ENCODE measurements around the gene KEL.
A peak's percentile ranks its signal among the peaks of the same experiment; 100 is the strongest.
"Not testable (repeated sequence)": the region's sequence is repeated elsewhere in the genome, so short reads cannot be mapped to it uniquely, and the experiment has no call there.

KEL gene

GRCh38 chr7:142961973-142962926 lies at the start of gene KEL:
Gene KEL, minus strand, starts transcription at chr7:142962363. Its CDS starts 157 bp downstream, at chr7:142962206.
- DNase-seq (ENCODE audit: low read depth in 2 of 2): no peak

GRCh38 chr7:143008007-143008901 lies 46.1 kb upstream of the KEL start:
- peak; percentile 56 to 73 for DNase-seq (ENCODE audit: low read depth in 2 of 2)

DNA sequence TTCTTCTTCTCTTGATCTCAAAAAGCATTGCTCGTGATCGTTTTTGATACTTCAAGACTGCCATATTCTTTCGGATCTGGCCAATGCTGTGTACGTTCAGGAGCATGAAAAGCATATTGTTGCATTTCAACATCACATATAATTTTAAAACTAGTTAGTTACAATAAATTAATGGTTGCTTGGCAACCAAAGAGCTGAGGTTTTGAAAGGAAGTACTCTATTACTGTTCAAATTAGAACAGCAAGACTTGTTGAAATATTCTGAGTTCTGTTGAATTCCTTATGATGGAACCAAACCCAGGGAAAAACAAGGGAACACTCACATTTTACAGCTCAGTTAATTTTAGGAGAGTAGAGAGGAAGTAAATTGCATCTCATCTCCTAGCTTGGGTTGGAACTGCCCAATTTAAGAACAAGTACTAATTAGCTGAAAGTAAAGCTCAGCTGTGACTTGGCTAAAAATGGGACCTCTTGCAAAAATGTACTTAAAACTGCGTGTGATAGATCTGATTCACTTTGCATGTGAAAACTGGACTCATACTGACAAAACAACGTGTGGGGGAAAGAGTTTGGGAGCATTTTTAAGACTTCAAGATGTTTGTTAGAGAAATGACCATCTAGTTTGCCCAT lies 43.6 kb upstream of the KEL start:
- no peak for DNase-seq (ENCODE audit: low read depth in 2 of 2)

- DNase-seq (ENCODE audit: low read depth in 2 of 2): peak; percentile 2 to 14
Measured at GRCh38 chr7:143003393-143004051, 41.4 kb upstream of the KEL start.

DNA sequence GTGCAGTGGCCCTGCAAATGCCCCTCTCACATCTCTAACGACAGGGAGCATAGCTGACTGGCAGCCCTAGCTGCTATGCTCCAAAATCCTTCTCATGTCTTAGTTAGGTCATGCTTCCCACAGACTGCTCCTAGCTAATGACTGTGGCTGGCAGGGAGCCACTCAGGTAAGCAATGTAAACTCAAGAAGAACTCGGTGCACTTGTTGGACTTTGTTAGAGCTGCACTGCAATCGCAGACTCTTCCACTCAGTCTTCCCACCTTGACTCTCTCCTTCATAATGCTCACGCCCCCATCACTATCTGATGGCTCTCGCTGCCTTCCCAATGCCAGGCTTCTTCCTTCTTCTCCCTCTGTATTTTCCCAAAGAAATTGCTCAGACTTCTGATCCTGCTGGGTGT lies 40.7 kb upstream of the KEL start:
- DNase-seq (ENCODE audit: low read depth in 2 of 2): no peak

GRCh38 chr7:143002106-143002505 lies 39.9 kb upstream of the KEL start:
- DNase-seq (ENCODE audit: low read depth in 2 of 2): no peak

DNA sequence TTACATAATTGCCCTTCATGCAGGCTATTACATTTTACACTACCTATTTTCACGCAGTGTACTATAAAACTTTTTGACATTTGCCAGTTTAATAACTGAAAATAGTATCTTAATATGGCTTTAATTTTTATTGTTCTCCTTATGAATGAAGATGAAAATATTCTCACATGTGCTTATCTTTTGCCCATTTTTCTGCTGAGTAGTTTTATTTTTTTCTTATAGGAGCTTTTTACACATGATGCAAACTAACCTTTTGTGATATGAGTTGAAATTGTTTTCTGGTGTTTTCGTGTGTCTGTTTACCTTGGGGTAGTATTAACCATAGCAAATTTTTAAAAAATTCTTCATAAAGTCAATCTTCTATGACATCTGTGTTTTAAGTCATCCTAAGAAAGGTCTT lies 38.5 kb upstream of the KEL start:
- DNase-seq (ENCODE audit: low read depth in 2 of 2): no peak

GRCh38 chr7:142999793-143000192 lies 37.6 kb upstream of the KEL start:
- no peak for DNase-seq (ENCODE audit: low read depth in 2 of 2)

- DNase-seq (ENCODE audit: low read depth in 2 of 2): no peak
Measured at GRCh38 chr7:142998966-142999365, 36.8 kb upstream of the KEL start.

DNA sequence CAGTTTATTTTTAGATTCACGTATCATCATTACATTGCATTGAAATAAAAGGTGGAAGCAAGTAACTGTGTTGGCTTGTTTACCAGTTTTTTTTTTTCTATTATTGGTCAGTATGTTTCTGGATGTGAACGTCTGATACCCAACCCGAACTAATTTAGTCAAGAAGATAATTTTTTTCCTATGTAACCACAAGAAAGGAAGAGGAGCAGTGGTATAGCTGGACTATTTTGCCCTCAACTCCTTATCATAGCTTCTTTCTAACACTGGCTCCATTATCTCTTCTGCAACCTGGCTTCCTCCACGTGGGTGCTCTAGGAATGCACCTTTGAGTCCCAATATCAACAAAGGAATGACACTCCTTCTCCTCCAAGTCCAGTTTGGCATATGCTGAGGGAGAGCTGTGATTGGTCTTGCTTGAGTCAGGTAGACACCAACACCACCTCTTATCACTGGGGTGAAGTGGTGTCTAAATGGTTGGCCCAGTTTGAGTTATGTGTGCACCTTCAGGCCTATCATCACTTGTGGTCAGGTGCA lies 35.4 kb upstream of the KEL start:
- no peak for DNase-seq (ENCODE audit: low read depth in 2 of 2)

GRCh38 chr7:142992427-142992826 lies 30.3 kb upstream of the KEL start:
- DNase-seq (ENCODE audit: low read depth in 2 of 2): no peak

DNA sequence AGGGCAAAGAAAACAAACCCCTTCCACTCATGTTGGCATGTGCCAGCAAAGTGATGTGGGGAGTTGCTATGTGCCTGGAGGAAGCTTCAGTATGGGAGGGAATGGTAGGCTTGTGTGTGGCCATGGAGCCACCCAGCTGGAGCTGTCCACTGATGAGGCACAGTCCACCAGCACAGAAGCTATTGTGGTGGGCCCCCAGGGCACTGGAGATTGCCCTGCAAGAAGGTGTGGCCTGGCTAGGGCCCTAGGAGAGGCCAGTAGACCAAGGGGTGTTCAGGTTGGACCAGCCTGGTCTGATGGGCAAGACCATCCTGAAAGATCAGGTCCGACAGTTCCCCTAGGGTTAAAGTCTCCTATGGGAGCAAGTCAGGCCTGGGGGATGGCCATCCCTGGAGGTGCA lies 22.1 kb upstream of the KEL start:
- no peak for DNase-seq (ENCODE audit: low read depth in 2 of 2)

DNA sequence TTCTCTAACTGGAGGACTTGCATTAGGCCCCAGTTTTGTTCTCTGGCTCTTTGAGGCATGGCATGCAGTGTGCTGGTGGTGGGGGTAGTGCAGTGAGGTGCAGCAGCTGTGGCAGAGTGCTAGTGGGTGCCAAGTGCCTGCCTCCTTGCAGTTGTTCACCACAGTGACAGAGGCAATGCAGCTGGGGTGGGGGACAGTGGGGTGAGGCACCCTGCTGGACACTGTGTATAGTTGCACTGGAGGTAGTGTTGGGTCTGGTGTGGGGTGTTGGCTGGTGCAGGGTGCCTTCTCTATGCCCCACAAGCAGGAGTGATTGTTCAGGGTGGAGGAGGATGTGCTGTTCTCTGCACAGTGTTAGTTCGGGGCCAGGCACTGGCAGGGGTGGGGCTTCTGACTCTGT lies 21.7 kb upstream of the KEL start:
- no peak for DNase-seq (ENCODE audit: low read depth in 2 of 2)

DNA sequence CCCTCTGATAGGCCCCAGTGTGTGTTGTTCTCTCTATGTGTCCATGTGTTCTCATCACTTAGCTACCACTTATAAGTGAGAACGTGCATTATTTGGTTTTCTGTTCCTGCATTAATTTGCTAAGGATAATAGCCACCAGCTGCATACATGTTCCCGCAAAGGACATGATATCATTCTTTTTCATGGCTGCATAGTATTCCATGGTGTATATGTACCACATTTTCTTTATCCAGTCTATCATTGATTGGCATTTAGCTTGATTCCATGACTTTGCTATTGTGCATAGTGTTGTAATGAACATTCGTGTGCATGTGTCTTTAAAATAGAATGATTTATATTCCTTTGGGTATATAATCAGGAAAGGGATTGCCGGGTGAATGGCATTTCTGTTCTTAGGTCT lies 16.2 kb upstream of the KEL start:
- not testable (repeated sequence) for DNase-seq (ENCODE audit: low read depth in 2 of 2)

DNA sequence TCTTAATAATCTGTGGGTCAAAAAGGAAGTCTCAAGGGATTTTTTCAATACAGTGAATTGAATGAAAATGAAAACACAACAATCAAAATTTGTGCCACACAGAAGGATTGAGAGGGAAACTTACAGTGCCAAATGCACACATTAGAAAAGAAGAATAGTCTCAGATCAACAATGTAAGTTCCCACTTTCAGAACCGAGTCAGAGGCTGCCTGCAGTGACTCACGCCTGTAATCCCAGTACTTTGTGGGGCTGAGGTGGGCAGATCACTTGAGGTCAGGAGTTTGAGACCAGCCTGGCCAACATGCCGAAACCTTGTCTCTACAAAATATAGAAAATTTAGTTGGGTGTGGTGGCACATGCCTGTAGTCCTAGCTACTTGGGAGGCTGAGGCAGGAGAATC lies 12.5 kb upstream of the KEL start:
- DNase-seq (ENCODE audit: low read depth in 2 of 2): no peak

DNA sequence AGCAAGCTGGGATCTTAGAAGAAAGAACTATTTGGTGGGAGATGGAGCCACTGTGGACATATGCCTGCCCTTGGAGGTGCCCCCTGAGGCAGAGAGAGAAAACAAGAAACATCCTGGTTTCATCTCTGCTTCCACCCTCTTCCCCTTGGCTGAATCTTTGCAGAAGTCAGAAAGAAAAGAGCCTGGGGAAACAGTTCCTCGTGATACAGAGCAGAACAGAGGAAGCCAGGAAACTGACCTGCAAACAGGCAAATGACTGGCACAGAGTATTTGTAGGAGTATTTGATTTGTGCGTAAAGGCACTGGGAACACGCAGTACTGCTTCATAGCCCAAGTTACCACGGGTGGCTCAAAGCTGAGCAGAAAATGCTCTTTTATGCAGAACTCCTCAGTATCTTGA lies 7.0 kb upstream of the KEL start:
- DNase-seq (ENCODE audit: low read depth in 2 of 2): no peak

GRCh38 chr7:142968229-142968628 lies 6.1 kb upstream of the KEL start:
- no peak for DNase-seq (ENCODE audit: low read depth in 2 of 2)

GRCh38 chr7:142964502-142965246 lies 2.5 kb upstream of the KEL start:
- no peak for DNase-seq (ENCODE audit: low read depth in 2 of 2)

DNA sequence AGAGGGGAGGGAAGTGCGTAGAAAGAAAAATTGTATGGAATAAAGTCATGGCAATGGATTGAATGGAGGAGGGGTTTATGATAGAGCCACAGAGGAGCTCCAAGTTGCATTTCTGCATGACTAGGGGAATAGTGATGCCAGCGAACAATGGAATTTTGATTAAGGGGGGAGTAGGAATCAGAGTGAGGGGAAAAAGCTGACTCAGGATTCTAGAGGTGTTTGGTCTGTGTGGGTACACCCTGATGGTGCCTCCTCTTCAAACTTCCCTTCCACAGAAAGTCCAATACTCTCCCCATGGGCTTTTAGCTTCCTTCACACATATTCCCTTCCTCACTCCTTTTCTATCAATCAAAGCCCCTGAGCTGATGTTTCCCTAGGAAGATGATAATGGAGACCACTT lies 1.8 kb upstream of the KEL start:
- no peak for DNase-seq (ENCODE audit: low read depth in 2 of 2)

DNA sequence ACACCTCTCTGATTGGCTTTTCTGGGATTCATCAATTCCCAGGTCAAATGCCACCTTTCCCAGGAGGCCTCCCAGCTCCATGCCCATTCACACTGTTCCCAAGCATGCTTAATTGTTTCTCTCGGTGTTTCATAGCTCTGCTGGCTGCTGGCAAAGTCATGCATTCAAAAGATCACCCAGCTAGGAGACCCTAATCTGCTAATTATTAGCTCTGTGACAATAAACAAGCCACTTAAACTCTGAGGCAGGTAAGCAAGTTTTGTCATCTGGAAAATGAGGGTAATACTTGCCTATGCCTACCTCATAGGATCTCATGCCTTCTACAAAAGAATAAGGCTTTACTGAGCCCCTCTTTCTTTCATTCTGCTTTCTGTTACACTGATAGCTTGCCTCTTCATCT lies 828 bp upstream of the KEL start:
- no peak for DNase-seq (ENCODE audit: low read depth in 2 of 2)

DNA sequence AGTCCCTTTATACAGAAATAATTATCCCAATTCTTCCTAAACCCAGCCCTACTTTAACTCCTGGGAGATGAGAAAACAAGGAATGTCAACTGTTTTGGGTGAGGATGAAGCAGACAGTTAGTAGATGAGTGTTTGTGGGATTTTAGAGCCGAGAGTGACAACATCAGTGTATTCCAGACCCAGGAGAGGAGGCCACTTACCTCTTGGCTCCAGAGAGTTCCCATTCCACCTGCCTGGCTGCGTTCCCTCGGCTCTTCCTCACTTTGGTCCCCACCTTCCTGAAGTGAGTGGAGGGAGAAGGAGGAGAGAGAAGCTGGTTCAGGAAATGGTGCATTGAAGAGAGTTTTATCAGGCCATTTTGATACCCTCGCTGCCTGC lies 579 bp downstream of the KEL start:
- no peak for DNase-seq (ENCODE audit: low read depth in 2 of 2)

All from stimulated activated CD4-positive, alpha-beta T cell treated with anti-CD3 and anti-CD28 coated beads, Interleukin-15, amount 100 ng/mL, for 48 hours (primary cell).